ENCODE results near the gene UMODL1.

UMODL1 gene, protein sequence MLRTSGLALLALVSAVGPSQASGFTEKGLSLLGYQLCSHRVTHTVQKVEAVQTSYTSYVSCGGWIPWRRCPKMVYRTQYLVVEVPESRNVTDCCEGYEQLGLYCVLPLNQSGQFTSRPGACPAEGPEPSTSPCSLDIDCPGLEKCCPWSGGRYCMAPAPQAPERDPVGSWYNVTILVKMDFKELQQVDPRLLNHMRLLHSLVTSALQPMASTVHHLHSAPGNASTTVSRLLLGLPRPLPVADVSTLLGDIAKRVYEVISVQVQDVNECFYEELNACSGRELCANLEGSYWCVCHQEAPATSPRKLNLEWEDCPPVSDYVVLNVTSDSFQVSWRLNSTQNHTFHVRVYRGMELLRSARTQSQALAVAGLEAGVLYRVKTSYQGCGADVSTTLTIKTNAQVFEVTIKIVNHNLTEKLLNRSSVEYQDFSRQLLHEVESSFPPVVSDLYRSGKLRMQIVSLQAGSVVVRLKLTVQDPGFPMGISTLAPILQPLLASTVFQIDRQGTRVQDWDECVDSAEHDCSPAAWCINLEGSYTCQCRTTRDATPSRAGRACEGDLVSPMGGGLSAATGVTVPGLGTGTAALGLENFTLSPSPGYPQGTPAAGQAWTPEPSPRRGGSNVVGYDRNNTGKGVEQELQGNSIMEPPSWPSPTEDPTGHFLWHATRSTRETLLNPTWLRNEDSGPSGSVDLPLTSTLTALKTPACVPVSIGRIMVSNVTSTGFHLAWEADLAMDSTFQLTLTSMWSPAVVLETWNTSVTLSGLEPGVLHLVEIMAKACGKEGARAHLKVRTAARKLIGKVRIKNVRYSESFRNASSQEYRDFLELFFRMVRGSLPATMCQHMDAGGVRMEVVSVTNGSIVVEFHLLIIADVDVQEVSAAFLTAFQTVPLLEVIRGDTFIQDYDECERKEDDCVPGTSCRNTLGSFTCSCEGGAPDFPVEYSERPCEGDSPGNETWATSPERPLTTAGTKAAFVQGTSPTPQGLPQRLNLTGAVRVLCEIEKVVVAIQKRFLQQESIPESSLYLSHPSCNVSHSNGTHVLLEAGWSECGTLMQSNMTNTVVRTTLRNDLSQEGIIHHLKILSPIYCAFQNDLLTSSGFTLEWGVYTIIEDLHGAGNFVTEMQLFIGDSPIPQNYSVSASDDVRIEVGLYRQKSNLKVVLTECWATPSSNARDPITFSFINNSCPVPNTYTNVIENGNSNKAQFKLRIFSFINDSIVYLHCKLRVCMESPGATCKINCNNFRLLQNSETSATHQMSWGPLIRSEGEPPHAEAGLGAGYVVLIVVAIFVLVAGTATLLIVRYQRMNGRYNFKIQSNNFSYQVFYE

GRCh38 chr21:42071146-42071737 lies at the start of gene UMODL1:
Gene UMODL1, plus strand, starts transcription at chr21:42071317. Its CDS starts 0 bp downstream, at chr21:42071317.
- no peak for DNase-seq (ENCODE audit: low read depth in 2 of 2)

DNA sequence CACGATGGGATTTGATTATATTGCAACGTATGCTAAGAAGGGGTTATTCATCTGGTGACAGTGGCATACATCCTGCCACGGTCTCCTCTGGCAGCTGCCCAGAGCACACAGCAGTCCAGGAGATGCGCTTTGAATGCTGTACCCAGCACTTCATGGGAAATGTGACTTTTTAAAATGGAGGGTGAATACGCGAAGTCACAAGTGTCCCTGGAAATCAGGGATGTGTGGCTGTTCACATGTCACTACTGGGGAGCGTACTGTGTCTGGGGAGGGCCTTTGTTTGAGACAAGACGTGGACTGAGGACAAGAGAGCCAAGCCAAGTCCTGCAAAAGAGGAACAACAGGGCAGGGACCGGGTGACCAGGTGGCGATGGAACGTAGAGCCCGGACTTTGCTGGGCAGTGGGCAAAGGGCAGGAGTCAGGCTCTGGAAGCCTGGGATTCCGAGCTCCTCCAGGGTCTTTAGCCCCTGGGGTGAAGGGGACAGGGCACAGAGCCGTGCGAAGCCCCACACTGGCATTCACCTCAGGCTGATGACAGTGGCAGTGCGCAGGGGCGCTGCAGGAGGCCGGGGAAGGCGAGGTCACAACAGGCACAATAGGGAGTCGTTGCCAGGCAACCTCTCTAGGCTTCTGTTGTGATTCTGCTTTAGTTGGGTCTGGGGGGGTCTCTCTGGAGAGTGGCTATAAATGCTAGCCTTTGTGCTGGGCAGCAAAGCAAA lies 49.6 kb upstream of the UMODL1 start:
- no peak for DNase-seq (ENCODE audit: low read depth in 2 of 2)

DNA sequence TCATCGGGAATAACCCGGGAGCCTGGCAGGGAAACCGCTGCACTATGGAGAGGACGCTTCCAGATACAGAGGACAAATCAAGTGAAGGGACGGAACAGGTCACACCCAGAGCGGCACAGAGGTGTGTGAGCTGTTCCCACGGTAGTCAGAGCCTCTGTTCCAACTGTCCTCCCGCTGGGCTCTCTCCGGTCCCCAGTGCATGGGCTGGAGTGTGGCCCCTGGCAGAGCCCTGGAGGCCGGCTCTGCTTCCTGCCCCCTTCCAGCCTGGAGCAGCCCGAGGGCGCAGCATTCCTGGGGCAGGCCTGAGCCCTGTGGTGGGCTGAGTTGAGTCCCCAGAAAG lies 49.1 kb upstream of the UMODL1 start:
- no peak for DNase-seq (ENCODE audit: low read depth in 2 of 2)

DNA sequence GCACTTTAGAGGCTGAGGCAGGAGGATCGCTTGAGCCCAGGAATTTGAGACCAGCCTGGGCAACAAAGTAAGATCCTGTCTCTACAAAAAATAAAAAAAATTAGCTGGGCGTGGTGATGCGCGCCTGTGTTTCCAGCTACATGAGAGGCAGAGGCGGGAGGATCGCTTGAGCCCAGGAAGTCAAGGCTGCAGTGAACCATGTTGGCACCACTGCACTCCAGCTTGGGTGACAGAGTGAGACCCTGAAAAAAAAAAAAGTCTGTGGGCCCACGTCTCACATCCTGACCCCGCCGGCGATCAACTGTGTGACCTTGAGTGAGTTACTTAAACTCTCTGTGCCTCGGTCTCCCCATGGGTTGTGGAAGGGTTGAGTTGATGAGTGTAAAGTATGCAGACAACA lies 48.2 kb upstream of the UMODL1 start:
- no peak for DNase-seq (ENCODE audit: low read depth in 2 of 2)

GRCh38 chr21:42025376-42026081 lies 45.6 kb upstream of the UMODL1 start:
- DNase-seq (ENCODE audit: low read depth in 2 of 2) = no peak

- DNase-seq (ENCODE audit: low read depth in 2 of 2) = no peak
Measured at GRCh38 chr21:42026082-42026435, 45.1 kb upstream of the UMODL1 start.

DNA sequence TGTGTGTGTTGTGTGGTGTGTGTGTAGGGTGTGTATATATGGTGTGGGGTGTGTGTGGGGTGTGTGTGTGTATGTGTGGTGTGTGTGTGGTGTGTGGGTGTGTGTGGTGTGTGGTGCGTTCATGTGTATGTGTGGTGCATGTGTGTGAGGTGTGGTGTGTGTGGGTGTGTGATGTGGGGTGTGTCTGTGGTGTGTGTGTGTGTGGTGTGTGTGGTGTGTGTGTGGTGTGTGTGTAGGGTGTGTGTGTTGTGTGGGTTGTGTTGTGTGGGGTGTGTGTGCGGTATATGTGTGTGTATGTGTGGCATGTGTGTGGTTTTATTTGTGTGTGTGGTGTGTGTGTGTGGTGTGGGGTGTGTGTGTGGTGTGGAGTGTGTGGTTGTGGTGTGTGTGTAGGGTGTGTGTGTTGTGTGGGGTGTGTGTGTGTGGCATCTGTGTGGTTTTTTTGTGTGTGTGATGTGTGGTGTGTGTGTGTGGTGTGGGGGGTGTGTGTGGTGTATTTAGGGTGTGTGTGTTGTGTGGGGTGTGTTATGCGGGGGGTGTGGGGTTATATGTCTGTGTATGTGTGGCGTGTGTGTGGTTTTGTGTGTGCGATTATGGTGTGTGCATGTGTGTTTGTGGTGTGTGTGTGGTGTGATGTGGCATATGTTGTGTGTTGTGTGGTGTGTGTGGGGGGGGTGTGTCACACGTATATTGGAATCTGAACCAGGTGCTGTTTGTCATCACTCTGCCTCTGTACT lies 43.9 kb upstream of the UMODL1 start:
- no peak for DNase-seq (ENCODE audit: low read depth in 2 of 2)

- no peak for DNase-seq (ENCODE audit: low read depth in 2 of 2)
Measured at GRCh38 chr21:42027822-42028765, 43.0 kb upstream of the UMODL1 start.

DNA sequence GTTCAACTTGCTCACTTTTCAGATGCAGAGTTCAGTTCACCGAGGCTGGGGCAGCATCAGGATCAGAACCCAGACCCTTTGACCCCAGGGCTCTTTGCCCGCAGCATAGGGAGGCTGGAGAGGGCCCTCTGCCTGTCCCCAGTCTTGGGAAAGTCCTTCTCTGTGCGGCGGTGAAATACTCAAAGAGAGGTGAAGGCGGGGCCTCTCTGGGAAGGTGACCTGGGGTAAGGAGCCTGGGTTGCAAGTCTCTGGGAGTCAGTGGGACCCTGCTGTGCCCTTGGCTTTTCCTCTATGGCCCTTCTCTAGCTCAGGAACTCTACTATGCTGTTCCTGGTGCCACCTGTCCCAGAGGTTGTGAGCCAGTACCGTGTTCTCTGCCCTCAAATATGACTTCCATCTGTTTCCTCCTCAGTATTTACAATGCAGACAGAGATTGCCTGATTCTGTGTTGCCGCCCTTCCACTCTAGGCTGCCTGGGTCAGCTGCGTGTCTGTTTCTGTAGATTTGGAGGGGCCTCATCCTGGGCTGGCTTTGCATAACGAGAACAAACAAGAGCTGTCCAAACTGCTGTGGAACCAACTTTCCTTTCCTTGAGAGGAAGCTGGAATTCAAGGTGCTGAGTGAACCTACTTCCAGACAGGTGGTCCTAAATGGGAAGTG lies 42.2 kb upstream of the UMODL1 start:
- no peak for DNase-seq (ENCODE audit: low read depth in 2 of 2)

GRCh38 chr21:42030311-42030710 lies 40.8 kb upstream of the UMODL1 start:
- no peak for DNase-seq (ENCODE audit: low read depth in 2 of 2)

- no peak for DNase-seq (ENCODE audit: low read depth in 2 of 2)
Measured at GRCh38 chr21:42031241-42031640, 39.9 kb upstream of the UMODL1 start.

DNA sequence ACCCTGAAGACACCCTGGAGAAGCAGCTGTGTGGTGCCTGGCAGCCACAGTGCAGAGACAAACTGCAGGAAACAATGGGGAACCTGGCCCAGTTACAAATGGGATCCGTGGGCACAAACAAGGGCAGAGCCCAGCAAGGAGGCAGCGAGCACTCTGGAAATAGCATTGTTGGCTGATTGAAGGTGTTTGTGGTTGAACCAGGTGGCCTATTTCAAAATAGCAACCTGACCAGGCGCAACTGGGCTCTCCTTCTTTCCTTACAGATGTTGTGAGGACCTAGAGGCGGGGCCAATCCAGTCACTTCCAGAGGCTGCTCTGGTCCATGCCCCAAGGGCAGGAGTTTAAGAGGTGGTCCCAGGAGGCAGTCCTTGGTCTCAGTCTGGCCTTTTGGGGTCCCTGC lies 39.3 kb upstream of the UMODL1 start:
- no peak for DNase-seq (ENCODE audit: low read depth in 2 of 2)

DNA sequence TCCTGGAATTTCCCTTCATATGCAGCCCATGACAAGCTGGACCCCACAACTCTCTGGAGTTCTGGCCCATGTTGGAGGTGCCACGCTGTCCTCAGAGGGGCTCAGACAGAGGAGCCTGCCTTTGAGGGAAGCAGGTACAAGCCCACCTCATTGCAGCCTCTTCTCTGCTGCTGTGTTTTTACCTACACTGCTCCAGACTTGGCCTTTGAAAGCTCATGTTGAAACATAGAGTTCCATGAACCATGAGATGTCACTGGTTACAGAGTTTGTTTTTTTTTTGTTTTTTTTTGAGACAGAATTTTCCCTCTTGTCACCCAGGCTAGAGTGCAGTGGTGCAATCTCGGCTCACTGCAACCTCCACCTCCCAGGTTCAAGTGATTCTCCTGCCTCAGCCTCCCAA lies 38.9 kb upstream of the UMODL1 start:
- no peak for DNase-seq (ENCODE audit: low read depth in 2 of 2)

DNA sequence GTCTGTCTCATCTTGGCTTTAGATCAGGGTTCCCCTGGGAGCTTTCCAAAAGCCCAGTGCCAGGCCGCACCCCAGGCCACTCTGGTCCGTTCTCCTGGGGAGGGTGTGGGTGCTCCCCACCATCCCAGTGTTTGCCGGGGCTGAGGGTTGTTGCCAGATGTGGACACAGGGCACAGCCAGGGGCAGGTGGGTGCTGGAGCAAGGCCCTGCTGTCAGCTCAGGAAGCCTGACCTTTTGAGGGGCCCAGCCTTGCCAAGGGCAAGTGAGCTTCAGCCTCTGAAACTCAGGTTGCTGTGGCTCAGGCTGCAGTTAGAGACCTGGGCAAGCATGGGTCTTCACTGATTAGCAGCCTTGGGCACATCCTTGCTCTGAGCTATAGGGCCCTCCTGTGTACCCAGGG lies 38.1 kb upstream of the UMODL1 start:
- no peak for DNase-seq (ENCODE audit: low read depth in 2 of 2)

DNA sequence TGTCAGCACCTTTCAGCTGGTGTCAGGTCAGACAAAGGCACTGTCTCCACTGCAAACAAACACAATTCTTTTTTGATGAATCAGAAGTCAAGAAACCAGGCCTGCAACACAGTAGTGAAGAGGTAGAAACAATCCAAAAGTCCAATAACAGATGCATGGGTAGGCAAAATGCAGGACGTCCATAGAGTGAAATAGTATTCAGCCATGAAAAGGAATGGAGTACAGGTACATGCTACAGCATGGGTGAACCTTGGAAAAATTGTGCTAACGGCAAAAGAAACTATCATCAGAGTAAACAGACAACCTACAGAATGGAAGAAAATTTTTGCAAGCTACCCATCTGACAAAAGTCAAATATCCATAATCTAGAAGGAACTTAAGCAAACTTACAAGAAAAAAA lies 34.8 kb upstream of the UMODL1 start:
- DNase-seq (ENCODE audit: low read depth in 2 of 2) = no peak

DNA sequence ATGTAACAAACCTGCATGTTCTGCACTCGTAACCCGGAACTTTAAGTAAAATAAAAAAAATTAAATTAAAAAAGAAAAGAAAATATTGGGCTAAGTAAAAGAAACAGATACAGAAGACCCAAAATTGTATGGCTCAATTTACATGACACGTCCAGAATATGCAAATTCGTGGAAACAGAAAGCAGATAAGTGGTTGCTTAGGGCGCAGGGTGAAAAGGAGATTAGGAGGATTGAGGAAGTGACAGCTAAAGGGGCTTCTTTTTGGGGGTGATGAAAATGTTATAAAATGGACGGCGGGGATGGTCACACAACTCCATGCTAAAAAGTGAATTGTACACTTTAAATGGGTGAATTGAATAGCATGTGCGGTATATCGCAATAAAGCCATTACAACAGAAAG lies 33.6 kb upstream of the UMODL1 start:
- no peak for DNase-seq (ENCODE audit: low read depth in 2 of 2)

DNA sequence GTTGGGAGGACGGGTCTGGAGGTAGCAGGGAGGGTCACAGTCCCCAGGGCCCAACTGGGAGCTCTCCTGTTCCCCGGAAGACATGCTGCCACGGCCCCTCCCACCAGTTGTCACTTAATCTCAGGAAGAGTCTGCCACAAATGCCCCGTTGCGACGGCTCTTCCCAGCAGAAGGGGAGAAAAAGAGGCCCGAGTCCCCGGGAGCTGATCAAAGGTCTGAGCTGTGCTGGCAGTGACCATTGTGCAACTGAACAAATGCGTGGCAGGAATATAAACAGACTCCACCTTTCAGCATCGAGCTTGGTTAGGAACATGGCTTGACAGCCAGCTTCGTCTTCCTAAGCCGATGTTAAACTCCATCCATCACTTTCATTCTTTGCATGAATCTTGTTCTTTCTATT lies 33.2 kb upstream of the UMODL1 start:
- no peak for DNase-seq (ENCODE audit: low read depth in 2 of 2)

DNA sequence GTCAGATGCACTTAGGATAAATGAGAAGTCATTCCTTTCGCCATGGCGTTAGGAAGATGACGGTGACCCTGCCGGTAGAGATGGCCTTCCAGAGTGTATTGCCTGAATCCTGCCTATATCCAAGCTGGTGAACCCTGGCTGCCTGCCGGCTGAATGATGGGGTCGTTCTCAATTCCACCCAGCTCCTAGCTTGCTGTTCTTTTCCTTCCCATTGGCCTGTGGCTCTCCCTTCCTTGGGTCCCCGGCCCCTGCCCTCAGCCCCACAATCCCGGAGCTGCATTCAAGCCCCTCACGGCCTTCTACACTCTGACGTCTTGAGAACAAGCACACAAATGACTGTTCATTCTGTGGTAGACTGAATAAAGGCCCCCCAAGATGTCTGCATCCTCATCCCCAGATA lies 32.7 kb upstream of the UMODL1 start:
- no peak for DNase-seq (ENCODE audit: low read depth in 2 of 2)
